SJCRH30 (cell line): ENCODE measurements around the gene DPM2. TPM values are rescaled to one million over a fixed set of nuclear protein-coding genes. Genes with fewer than 3 reads are reported as not detected.

Experiments
- total RNA-seq: library from RNA; depleted of rRNA; stranded (reverse); fragments of >200 nt; shearing (Covaris generic); gene quantifications from 2 replicates; pipeline ENCODE4 v1.2.3, GENCODE V29; 2014; rRNA removed

DPM2 gene
- total RNA-seq, 1 experiment from 2014 or later: 44.7 TPM

Other genes starting within 250 kb of the DPM2 start
- not detected in 2 replicates for gene CFAP157, start 230.9 kb downstream of the DPM2 start, total RNA-seq
- gene PTRH1, start 222.2 kb downstream of the DPM2 start, total RNA-seq: 4.3 and 7.0 TPM in 2 replicates
- gene TTC16, start 221.8 kb downstream of the DPM2 start, total RNA-seq: not detected in 2 replicates
- gene TOR2A, start 202.6 kb downstream of the DPM2 start, total RNA-seq: 3.9 and 5.8 TPM in 2 replicates
- gene SH2D3C, start 159.2 kb downstream of the DPM2 start, total RNA-seq: 0.99 and 1.4 TPM in 2 replicates
- gene CDK9, start 151.8 kb downstream of the DPM2 start, total RNA-seq: 19.2 and 21.8 TPM in 2 replicates
- 32.0 and 39.4 TPM in 2 replicates for gene FPGS, start 135.0 kb downstream of the DPM2 start, total RNA-seq
- gene ENG, start 83.2 kb downstream of the DPM2 start, total RNA-seq: 16.4 and 16.6 TPM in 2 replicates
- 31.4 and 36.4 TPM in 2 replicates for gene AK1, start 60.2 kb downstream of the DPM2 start, total RNA-seq
- gene ST6GALNAC6, start 38.3 kb downstream of the DPM2 start, total RNA-seq: 59.9 and 61.5 TPM in 2 replicates
- gene ST6GALNAC4, start 20.8 kb downstream of the DPM2 start, total RNA-seq: 19.6 and 24.3 TPM in 2 replicates
- gene PIP5KL1, start 7.1 kb downstream of the DPM2 start, total RNA-seq: 0.20 and 0.51 TPM in 2 replicates
- 4.0 and 5.0 TPM in 2 replicates for gene EEIG1, start 43.1 kb upstream of the DPM2 start, total RNA-seq
- gene NAIF1, start 129.5 kb upstream of the DPM2 start, total RNA-seq: 8.5 and 9.0 TPM in 2 replicates
- gene SLC25A25, start 130.4 kb upstream of the DPM2 start, total RNA-seq: 24.1 and 29.3 TPM in 2 replicates
- gene PTGES2, start 189.9 kb upstream of the DPM2 start, total RNA-seq: 53.8 and 56.7 TPM in 2 replicates
- not detected in 2 replicates for gene LCN2, start 211.6 kb upstream of the DPM2 start, total RNA-seq
- 33.6 and 42.7 TPM in 2 replicates for gene BBLN, start 222.4 kb upstream of the DPM2 start, total RNA-seq